Measurements from ENCODE around the gene ANKRD53.

Gene ANKRD53, protein sequence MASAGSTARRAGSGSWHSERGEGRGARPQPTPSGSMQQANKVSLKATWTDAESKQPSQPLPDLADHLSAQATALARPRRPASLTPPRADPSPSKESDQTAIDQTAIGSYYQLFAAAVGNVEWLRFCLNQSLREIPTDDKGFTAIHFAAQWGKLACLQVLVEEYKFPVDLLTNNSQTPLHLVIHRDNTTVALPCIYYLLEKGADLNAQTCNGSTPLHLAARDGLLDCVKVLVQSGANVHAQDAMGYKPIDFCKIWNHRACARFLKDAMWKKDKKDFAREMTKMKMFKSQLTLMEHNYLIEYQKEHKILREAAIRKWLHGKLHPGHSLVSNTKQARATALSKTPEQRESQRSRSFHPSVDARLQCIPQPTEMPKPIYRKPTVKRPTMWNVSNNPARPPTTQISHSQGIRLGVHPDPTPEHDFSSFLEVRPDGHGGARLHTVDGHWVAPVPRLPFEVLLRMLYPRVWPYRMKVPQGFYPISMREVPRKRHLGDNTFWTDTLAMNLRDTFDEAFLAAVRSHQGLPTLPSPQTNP

GRCh38 chr2:70978341-70979179 lies at the start of gene ANKRD53:
Gene ANKRD53, plus strand, starts transcription at chr2:70978630. Its CDS starts 16 bp downstream, at chr2:70978646.
- DNase-seq: peak; percentile 28 to 52 (median 41)

- DNase-seq: no peak
Measured at GRCh38 chr2:70930371-70931329, 47.8 kb upstream of the ANKRD53 start.

DNA sequence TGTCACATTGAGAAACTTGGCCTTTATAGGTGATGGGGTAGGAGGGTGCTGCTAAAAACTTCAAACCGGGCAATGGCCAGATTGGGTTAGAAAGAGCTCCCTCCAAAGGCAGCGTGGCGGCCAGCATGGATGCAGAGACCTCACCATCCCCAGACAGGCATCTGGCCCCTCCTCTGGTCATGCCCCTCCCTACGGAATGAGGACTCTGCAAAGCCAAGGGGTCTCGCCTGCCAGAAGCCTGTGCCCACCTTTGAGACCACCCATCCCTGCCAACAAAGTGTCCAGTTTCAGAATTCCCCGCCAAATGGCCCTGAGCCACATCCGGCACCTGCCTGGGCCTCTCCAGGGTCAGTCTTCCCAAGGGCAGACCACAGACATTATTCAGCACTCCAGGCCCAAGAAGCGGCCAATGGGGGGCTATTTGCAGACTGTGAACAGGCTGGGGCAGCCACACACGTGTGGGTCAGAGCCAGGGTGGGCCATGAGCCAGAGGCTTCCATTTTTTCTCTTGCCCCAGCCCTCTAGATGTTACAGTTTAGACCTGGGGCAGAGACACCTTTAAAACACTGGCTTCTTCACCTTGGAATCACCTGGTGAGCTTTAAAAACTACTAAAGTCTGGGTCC lies 46.9 kb upstream of the ANKRD53 start:
- DNase-seq: no peak

GRCh38 chr2:70932631-70933230 lies 45.7 kb upstream of the ANKRD53 start:
- no peak for DNase-seq

- no peak for DNase-seq
Measured at GRCh38 chr2:70934981-70935380, 43.4 kb upstream of the ANKRD53 start.

DNA sequence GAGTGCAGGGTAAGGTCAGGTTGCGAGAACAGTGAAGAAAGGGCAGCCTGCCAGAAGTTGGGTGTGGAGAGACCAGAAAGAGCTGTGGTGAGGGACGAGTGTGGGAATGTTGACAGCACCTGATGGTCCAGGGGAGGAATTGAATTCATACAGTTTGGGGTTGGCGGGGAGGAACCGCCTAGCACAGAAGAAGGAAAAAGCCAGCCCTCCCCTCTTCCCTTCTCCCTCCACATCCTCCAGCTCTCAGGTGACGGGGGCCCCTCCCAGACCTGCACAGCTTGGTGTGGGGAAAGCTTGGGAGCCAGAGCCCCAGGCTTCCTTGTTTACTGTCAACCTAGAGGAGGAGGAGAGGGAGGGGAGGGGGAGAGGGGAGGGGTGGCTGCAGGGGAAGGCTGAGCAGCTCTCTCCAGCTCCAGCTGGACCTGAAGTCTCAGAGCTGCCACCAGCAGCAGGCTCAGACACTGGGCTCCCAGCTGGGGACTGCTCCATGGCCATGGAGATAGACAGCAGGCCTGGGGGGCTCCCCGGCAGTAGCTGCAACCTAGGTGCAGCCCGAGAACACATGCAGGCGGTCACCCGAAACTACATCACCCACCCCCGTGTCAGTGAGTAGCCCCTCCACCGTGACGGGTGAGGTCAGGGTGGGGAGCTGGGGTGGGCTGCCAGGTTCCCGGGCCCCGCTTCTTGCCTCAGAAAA lies 42.8 kb upstream of the ANKRD53 start, which contains the start of gene ATP6V1B1:
Gene ATP6V1B1 (plus strand): TSS at position 433 of the 697 bp plus-strand sequence. CDS start 55 bp downstream, at position 488.
- no peak for DNase-seq

DNA sequence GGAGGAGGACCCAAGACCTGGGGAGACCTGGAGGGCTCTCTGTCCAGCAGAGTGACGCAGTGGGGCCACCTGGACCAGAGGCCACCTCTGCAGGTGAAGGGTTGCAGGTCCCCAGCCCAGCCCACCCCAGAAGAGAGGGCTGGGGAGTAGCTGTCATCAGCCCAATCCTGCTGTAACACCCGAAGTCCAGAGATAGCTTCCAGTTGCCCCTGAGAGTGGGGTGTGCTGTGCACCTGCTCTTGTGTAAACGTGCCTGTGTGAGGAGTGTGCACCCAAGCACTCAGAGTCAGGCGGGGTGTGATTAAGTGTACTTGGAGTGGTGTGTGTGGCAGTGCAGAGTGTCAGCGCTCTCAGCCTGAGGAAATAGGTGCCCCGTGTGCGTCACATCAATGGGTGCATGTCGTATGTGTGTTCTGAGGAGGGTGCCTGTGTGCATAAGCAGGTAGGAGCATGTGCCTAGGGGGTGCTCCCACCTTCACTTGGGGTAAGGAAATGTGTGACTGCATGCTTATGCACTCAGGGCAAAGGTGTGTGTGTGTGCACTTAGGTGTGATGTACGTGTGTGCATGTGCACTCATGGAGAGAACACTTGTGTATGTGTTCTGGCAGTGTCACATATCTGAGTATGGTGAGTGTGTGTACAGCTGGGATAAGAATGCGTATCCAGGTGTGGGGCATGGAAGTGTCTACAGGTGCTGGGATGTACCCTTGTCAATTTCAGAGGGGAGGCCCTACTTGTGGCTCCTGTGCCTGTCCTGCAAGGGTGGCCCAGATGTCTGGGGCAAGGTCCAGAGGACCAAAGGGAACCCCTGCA lies 42.1 kb upstream of the ANKRD53 start:
- no peak for DNase-seq

GRCh38 chr2:70936979-70937811 lies 41.2 kb upstream of the ANKRD53 start:
- no peak for DNase-seq

- no peak for DNase-seq
Measured at GRCh38 chr2:70937866-70938585, 40.4 kb upstream of the ANKRD53 start.

GRCh38 chr2:70938586-70938950 lies 39.9 kb upstream of the ANKRD53 start:
- no peak for DNase-seq

GRCh38 chr2:70939001-70939838 lies 39.2 kb upstream of the ANKRD53 start:
- no peak for DNase-seq

- DNase-seq: no peak
Measured at GRCh38 chr2:70939839-70940580, 38.4 kb upstream of the ANKRD53 start.

DNA sequence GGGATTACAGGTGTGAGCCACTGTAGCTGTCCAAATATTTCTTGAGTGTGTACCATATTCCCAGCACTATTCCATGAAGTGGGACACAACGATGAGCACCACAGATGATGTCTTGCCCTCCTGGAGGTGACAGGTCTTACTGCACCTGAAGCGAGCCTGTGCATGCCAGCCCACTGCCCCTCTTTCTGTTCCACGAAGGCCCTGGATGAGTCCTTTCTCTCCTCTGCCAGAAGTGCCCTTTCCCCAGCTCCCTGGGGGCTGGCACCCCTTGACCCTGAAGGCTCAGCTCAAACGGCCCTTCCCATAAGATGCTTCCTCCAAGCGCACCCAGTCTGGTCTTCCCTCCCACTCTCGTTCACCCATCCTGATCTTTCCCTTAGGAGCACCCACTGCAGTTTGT lies 37.2 kb upstream of the ANKRD53 start:
- DNase-seq: no peak

DNA sequence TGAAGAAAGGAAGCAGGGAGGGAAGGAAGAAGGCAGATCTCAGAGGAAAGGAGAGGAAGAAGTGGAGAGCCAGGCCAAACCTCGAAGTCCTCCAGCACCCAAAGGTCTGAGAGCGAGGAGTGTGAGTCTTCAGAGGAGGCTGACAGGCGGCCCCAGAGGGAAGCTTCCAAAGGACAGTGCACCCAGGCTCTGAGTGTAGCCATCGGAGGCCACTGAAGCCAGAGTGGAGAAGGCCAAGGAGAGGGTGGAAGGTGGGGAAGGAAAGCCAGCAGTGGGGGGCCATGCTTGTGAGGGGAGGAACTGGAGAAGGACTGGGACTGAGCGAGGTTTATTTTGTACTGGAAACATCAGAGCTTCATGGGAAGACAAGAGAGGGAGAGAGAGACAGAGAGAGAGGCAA lies 36.7 kb upstream of the ANKRD53 start:
- DNase-seq: no peak

DNA sequence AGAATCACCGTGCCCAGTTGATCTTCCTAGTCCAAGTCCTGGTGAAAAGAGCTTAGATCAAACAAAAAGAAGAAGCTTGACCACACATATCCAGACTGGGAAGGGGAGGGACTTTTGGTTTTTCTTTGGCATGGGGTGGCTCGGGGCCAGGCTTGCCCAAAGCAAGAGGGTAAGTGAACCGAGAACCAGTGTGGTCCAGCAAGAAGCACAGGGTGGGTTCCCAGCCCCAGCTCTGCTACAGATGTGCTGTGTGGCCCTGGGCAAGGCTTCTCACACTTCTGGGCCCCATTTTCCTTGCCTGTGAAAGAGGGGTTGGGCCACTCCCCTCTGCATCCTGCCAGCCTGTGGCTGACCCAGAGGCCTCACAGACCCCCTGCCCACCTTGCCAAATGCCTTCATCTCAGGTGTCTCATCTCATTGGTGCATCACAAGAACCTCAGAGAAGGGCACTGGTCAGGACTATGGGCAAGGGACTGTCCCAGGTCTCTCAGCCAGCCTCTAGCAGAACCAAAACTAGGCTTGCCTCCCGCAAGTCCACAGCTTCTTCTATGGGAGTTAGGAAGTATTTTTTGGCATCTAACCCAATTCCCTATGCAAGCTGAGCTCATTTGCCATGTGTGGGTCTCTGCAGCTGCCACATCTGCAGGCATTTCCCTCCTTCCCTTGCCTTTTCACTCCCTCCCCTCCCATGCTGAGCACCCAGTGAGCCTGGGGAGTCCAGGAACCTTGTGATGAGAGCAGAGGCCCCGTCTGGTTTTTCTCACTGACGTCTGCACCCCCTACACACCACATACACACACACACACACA lies 35.8 kb upstream of the ANKRD53 start:
- no peak for DNase-seq

All from suppressor macrophage treated with lipopolysaccharide for 1 hour (primary cell).